ENCODE data around the gene LTBP3.

The LTBP3 gene

DNA sequence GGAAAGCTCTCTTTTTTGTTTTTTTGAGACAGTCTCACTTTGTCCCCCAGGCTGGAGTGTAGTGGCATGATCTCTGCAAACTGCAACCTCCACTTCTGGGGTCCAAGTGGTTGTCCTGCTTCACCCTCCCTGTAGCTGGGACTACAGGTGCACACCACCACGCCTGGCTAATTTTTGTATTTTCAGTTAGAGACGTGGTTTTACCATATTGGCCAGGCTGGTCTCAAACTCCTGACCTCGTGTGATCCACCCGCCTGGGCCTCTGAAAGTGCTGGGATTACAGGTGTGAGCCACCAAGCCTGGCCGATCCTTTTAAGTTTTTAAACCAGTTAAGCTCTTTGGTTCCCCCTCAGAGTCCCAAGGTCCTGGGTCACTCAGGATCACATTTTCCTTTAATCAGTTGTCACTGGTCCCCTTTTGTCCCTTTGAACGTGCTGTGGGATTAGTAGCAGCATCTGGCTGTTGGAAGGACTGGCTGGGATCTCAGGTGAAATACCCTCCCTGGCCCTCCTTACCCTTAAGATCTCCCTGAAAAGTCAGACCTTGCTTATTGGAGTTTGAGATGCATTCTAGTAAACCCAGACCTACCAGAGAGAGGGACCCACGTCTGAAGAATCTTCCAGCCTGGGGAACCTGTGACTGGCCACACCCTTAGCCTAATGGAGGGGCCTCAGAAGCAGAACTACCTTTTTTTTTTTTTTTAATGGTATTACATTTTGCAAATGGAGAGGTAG lies 51.2 kb downstream of the LTBP3 start:
- H3K27me3 ChIP-seq (ENCODE audit: control insufficient read depth in 2 of 2, insufficient read depth in 2 of 2, low read length in 2 of 2) = no peaks in the 10 kb centered on the region
- H3K36me3 ChIP-seq (ENCODE audit: control insufficient read depth in 2 of 2, insufficient read depth in 2 of 2, low read length in 2 of 2) = peaks cover 46 to 48% of the 10 kb centered on the region in 2 donors
- peak overlapping the region; percentile 72 to 100 for H3K27ac ChIP-seq (ENCODE audit: low read depth in 2 of 2, low read length in 2 of 2)
- no peaks in the 10 kb centered on the region for H3K9me3 ChIP-seq (ENCODE audit: control insufficient read depth in 2 of 2, low read length in 2 of 2)
- H3K9ac ChIP-seq (ENCODE audit: low read depth in 1 of 2, low read length in 2 of 2) = peak overlapping the region; percentile 98 to 100
- peak overlapping the region; percentile 33 to 100 for H3K4me3 ChIP-seq (ENCODE audit: low read length in 2 of 2)
- peaks cover 32 to 44% of the 10 kb centered on the region in 2 donors for H3K4me1 ChIP-seq (ENCODE audit: control insufficient read depth in 2 of 2, insufficient read depth in 2 of 2, low read length in 2 of 2)

DNA sequence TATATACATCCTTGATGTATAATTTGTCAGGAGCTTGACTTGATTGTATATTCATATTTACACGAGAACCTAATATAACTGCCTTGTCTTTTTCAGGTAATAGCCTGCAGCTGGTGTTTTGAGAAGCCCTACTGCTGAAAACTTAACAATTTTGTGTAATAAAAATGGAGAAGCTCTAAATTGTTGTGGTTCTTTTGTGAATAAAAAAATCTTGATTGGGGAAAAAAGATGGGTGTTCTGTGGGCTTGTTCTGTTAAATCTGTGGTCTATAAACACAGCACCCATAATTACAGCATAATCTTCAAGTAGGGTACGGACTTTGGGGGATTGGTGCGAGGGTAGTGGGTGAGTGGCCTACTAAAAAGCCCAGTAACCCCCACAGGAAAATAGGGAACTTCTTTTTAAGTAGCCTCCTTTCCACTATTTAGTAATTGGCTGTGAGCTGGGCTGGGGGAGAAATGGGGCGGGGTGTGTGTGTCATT lies 51.8 kb downstream of the LTBP3 start:
- Histone ChIP-seq H3K4me3 (ENCODE audit: low read length in 2 of 2) (peak overlapping the region; percentile 97 to 100), H3K9me3 (ENCODE audit: control insufficient read depth in 2 of 2, low read length in 2 of 2) (no peaks in the 10 kb centered on the region), H3K4me1 (ENCODE audit: control insufficient read depth in 2 of 2, insufficient read depth in 2 of 2, low read length in 2 of 2) (peaks cover 32 to 44% of the 10 kb centered on the region in 2 donors), H3K27ac (ENCODE audit: low read depth in 2 of 2, low read length in 2 of 2) (peak overlapping the region; percentile 72 to 100), H3K27me3 (ENCODE audit: control insufficient read depth in 2 of 2, insufficient read depth in 2 of 2, low read length in 2 of 2) (no peaks in the 10 kb centered on the region), H3K9ac (ENCODE audit: low read depth in 1 of 2, low read length in 2 of 2) (peak overlapping the region; percentile 98 to 100), H3K36me3 (ENCODE audit: control insufficient read depth in 2 of 2, insufficient read depth in 2 of 2, low read length in 2 of 2) (peaks cover 52 to 55% of the 10 kb centered on the region in 2 donors)

- Histone ChIP-seq H3K4me1 (ENCODE audit: control insufficient read depth in 2 of 2, insufficient read depth in 2 of 2, low read length in 2 of 2) (peaks cover 32 to 44% of the 10 kb centered on the region in 2 donors), H3K9ac (ENCODE audit: low read depth in 1 of 2, low read length in 2 of 2) (peak overlapping the region; percentile 98 to 100), H3K36me3 (ENCODE audit: control insufficient read depth in 2 of 2, insufficient read depth in 2 of 2, low read length in 2 of 2) (peaks cover 57 to 59% of the 10 kb centered on the region in 2 donors)
Measured at GRCh38 chr11:65505466-65506289, 52.5 kb downstream of the LTBP3 start.

DNA sequence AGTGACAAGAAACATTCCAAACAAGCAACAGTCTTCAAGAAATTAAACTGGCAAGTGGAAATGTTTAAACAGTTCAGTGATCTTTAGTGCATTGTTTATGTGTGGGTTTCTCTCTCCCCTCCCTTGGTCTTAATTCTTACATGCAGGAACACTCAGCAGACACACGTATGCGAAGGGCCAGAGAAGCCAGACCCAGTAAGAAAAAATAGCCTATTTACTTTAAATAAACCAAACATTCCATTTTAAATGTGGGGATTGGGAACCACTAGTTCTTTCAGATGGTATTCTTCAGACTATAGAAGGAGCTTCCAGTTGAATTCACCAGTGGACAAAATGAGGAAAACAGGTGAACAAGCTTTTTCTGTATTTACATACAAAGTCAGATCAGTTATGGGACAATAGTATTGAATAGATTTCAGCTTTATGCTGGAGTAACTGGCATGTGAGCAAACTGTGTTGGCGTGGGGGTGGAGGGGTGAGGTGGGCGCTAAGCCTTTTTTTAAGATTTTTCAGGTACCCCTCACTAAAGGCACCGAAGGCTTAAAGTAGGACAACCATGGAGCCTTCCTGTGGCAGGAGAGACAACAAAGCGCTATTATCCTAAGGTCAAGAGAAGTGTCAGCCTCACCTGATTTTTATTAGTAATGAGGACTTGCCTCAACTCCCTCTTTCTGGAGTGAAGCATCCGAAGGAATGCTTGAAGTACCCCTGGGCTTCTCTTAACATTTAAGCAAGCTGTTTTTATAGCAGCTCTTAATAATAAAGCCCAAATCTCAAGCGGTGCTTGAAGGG lies 53.3 kb downstream of the LTBP3 start:
- peak overlapping the region; percentile 98 to 100 for H3K9ac ChIP-seq (ENCODE audit: low read depth in 1 of 2, low read length in 2 of 2)
- no peaks in the 10 kb centered on the region for H3K27me3 ChIP-seq (ENCODE audit: control insufficient read depth in 2 of 2, insufficient read depth in 2 of 2, low read length in 2 of 2)
- H3K27ac ChIP-seq (ENCODE audit: low read depth in 2 of 2, low read length in 2 of 2) = peak overlapping the region; percentile 72 to 100
- H3K9me3 ChIP-seq (ENCODE audit: control insufficient read depth in 2 of 2, low read length in 2 of 2) = peaks cover 0 to 2% of the 10 kb centered on the region in 2 donors
- H3K4me3 ChIP-seq (ENCODE audit: low read length in 2 of 2) = peak overlapping the region; percentile 97 to 100
- H3K4me1 ChIP-seq (ENCODE audit: control insufficient read depth in 2 of 2, insufficient read depth in 2 of 2, low read length in 2 of 2) = peaks cover 32 to 42% of the 10 kb centered on the region in 2 donors
- H3K36me3 ChIP-seq (ENCODE audit: control insufficient read depth in 2 of 2, insufficient read depth in 2 of 2, low read length in 2 of 2) = peaks cover 62 to 65% of the 10 kb centered on the region in 2 donors

More at GRCh38 chr11:65505466-65506289, 52.5 kb downstream of the LTBP3 start:
- Histone ChIP-seq H3K9me3 (ENCODE audit: control insufficient read depth in 2 of 2, low read length in 2 of 2) (no peaks in the 10 kb centered on the region), H3K27ac (ENCODE audit: low read depth in 2 of 2, low read length in 2 of 2) (peak overlapping the region; percentile 72 to 100), H3K27me3 (ENCODE audit: control insufficient read depth in 2 of 2, insufficient read depth in 2 of 2, low read length in 2 of 2) (no peaks in the 10 kb centered on the region), H3K4me3 (ENCODE audit: low read length in 2 of 2) (peak overlapping the region; percentile 97 to 100)

- peaks cover 32 to 42% of the 10 kb centered on the region in 2 donors for H3K4me1 ChIP-seq (ENCODE audit: control insufficient read depth in 2 of 2, insufficient read depth in 2 of 2, low read length in 2 of 2)
- H3K4me3 ChIP-seq (ENCODE audit: low read length in 2 of 2) = peak overlapping the region; percentile 97 to 100
- H3K9me3 ChIP-seq (ENCODE audit: control insufficient read depth in 2 of 2, low read length in 2 of 2) = peaks cover 0 to 2% of the 10 kb centered on the region in 2 donors
- H3K27me3 ChIP-seq (ENCODE audit: control insufficient read depth in 2 of 2, insufficient read depth in 2 of 2, low read length in 2 of 2) = no peaks in the 10 kb centered on the region
- H3K36me3 ChIP-seq (ENCODE audit: control insufficient read depth in 2 of 2, insufficient read depth in 2 of 2, low read length in 2 of 2) = peaks cover 62 to 65% of the 10 kb centered on the region in 2 donors
- H3K9ac ChIP-seq (ENCODE audit: low read depth in 1 of 2, low read length in 2 of 2) = peak overlapping the region; percentile 98 to 100
- peak overlapping the region; percentile 72 to 100 for H3K27ac ChIP-seq (ENCODE audit: low read depth in 2 of 2, low read length in 2 of 2)
Measured at GRCh38 chr11:65503949-65504673, 54.0 kb downstream of the LTBP3 start.

DNA sequence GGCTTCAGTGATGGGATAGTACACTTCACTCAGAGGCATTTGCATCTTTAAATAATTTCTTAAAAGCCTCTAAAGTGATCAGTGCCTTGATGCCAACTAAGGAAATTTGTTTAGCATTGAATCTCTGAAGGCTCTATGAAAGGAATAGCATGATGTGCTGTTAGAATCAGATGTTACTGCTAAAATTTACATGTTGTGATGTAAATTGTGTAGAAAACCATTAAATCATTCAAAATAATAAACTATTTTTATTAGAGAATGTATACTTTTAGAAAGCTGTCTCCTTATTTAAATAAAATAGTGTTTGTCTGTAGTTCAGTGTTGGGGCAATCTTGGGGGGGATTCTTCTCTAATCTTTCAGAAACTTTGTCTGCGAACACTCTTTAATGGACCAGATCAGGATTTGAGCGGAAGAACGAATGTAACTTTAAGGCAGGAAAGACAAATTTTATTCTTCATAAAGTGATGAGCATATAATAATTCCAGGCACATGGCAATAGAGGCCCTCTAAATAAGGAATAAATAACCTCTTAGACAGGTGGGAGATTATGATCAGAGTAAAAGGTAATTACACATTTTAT lies 54.7 kb downstream of the LTBP3 start:
- Histone ChIP-seq H3K36me3 (ENCODE audit: control insufficient read depth in 2 of 2, insufficient read depth in 2 of 2, low read length in 2 of 2) (peaks cover 62 to 65% of the 10 kb centered on the region in 2 donors), H3K4me1 (ENCODE audit: control insufficient read depth in 2 of 2, insufficient read depth in 2 of 2, low read length in 2 of 2) (peaks cover 29 to 38% of the 10 kb centered on the region in 2 donors), H3K4me3 (ENCODE audit: low read length in 2 of 2) (peak overlapping the region; percentile 97 to 100), H3K27me3 (ENCODE audit: control insufficient read depth in 2 of 2, insufficient read depth in 2 of 2, low read length in 2 of 2) (no peaks in the 10 kb centered on the region), H3K9me3 (ENCODE audit: control insufficient read depth in 2 of 2, low read length in 2 of 2) (peaks cover 0 to 2% of the 10 kb centered on the region in 2 donors), H3K27ac (ENCODE audit: low read depth in 2 of 2, low read length in 2 of 2) (peak overlapping the region; percentile 100), H3K9ac (ENCODE audit: low read depth in 1 of 2, low read length in 2 of 2) (peak overlapping the region; percentile 98 to 100)

DNA sequence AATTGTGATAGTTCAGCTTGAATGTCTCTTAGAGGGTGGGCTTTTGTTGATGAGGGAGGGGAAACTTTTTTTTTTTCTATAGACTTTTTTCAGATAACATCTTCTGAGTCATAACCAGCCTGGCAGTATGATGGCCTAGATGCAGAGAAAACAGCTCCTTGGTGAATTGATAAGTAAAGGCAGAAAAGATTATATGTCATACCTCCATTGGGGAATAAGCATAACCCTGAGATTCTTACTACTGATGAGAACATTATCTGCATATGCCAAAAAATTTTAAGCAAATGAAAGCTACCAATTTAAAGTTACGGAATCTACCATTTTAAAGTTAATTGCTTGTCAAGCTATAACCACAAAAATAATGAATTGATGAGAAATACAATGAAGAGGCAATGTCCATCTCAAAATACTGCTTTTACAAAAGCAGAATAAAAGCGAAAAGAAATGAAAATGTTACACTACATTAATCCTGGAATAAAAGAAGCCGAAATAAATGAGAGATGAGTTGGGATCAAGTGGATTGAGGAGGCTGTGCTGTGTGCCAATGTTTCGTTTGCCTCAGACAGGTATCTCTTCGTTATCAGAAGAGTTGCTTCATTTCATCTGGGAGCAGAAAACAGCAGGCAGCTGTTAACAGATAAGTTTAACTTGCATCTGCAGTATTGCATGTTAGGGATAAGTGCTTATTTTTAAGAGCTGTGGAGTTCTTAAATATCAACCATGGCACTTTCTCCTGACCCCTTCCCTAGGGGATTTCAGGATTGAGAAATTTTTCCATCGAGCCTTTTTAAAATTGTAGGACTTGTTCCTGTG lies 55.4 kb downstream of the LTBP3 start:
- Histone ChIP-seq H3K4me1 (ENCODE audit: control insufficient read depth in 2 of 2, insufficient read depth in 2 of 2, low read length in 2 of 2) (peaks cover 28 to 37% of the 10 kb centered on the region in 2 donors), H3K27ac (ENCODE audit: low read depth in 2 of 2, low read length in 2 of 2) (peak overlapping the region; percentile 100), H3K4me3 (ENCODE audit: low read length in 2 of 2) (peak overlapping the region; percentile 97 to 100), H3K27me3 (ENCODE audit: control insufficient read depth in 2 of 2, insufficient read depth in 2 of 2, low read length in 2 of 2) (no peaks in the 10 kb centered on the region), H3K9ac (ENCODE audit: low read depth in 1 of 2, low read length in 2 of 2) (peak overlapping the region; percentile 98 to 100), H3K36me3 (ENCODE audit: control insufficient read depth in 2 of 2, insufficient read depth in 2 of 2, low read length in 2 of 2) (peaks cover 62 to 65% of the 10 kb centered on the region in 2 donors), H3K9me3 (ENCODE audit: control insufficient read depth in 2 of 2, low read length in 2 of 2) (peaks cover 0 to 2% of the 10 kb centered on the region in 2 donors)

- Histone ChIP-seq H3K9me3 (ENCODE audit: control insufficient read depth in 2 of 2, low read length in 2 of 2) (peaks cover 0 to 2% of the 10 kb centered on the region in 2 donors), H3K27me3 (ENCODE audit: control insufficient read depth in 2 of 2, insufficient read depth in 2 of 2, low read length in 2 of 2) (no peaks in the 10 kb centered on the region), H3K9ac (ENCODE audit: low read depth in 1 of 2, low read length in 2 of 2) (peak overlapping the region; percentile 98 to 100), H3K4me3 (ENCODE audit: low read length in 2 of 2) (peak overlapping the region; percentile 97 to 100), H3K27ac (ENCODE audit: low read depth in 2 of 2, low read length in 2 of 2) (peak overlapping the region; percentile 100), H3K36me3 (ENCODE audit: control insufficient read depth in 2 of 2, insufficient read depth in 2 of 2, low read length in 2 of 2) (peaks cover 62 to 65% of the 10 kb centered on the region in 2 donors), H3K4me1 (ENCODE audit: control insufficient read depth in 2 of 2, insufficient read depth in 2 of 2, low read length in 2 of 2) (peaks cover 28 to 32% of the 10 kb centered on the region in 2 donors)
Measured at GRCh38 chr11:65502274-65502554, 55.9 kb downstream of the LTBP3 start.

Data from mucosa of rectum (tissue), 2 donors.